SKM-1 treated with dmso at 0.1 percent for 144 hours (cell line): ENCODE results near the gene ZNF546.

Source experiments
- DNase-seq: peaks from one replicate; lab custom pipeline; 2025; ENCODE audit not compliant: unreplicated experiment; lab: John Stamatoyannopoulos, UW

The ZNF546 gene

GRCh38 chr19:40054632-40055031 lies 57.8 kb downstream of the ZNF546 start:
- DNase-seq: no peak

GRCh38 chr19:40055049-40055448 lies 58.2 kb downstream of the ZNF546 start:
- no peak for DNase-seq

- peak; percentile 77 for DNase-seq
Measured at GRCh38 chr19:40055832-40056504, 59.1 kb downstream of the ZNF546 start, which contains the start of gene ZNF780B. ZNF780B (minus strand) TSS chr19:40056231; CDS start chr19:40050332, 5,899 bp downstream.

GRCh38 chr19:40056505-40056904 lies 59.6 kb downstream of the ZNF546 start:
- DNase-seq: no peak

GRCh38 chr19:40057166-40057565 lies 60.3 kb downstream of the ZNF546 start:
- DNase-seq: no peak

- no peak for DNase-seq
Measured at GRCh38 chr19:40059624-40060023, 62.8 kb downstream of the ZNF546 start.

GRCh38 chr19:40070058-40070457 lies 73.2 kb downstream of the ZNF546 start:
- DNase-seq: no peak
